Loucy (cell line): ENCODE data around the gene TMEM87A.

Experiments
- CTCF ChIP-seq: fragments of 200-600 bp; sonication (generic); conservative IDR thresholded peaks from 2 replicates; pipeline ENCODE4 v1.5.1; 2014; ENCODE audit warnings: mild to moderate bottlenecking, antibody characterized with exemption, low read length
- EZH2phosphoT487 ChIP-seq: fragments of 200-600 bp; IDR thresholded peaks from 2 replicates; pipeline ENCODE4 v1.6.1; 2018; ENCODE audit warnings: antibody characterized with exemption, mild to moderate bottlenecking, moderate library complexity, borderline replicate concordance

DNA sequence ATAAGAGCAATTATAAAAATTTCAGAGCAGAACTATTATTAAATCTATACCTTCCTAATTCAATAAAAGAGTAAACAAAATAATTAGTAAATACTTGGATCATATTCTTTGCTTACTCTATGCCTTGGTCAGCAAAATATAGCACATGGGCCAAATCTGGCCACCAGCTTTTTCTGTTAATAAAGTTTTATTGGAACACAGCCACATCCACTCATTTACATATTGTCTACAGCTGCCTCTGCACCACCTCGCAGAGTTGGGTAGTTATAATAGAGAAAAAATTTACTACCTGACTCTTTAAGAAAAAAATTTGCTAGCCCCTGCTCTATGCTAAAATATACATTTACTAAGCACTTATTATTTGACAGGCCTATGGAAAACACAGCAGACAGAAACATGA is 32.4 kb downstream of the TMEM87A start:
- TF ChIP-seq CTCF, result no peak
- no peak for TF ChIP-seq EZH2phosphoT487
